Muscle of leg (tissue), 16 donors: Measurements from ENCODE around the gene HEXB. TPM values are rescaled to one million over a fixed set of nuclear protein-coding genes. Genes with fewer than 3 reads are reported as not detected.

ENCODE experiments used
- DNase-seq: peaks from one replicate; pipeline ENCODE4 v3.0.0; 2013
- H3K27ac ChIP-seq: one replicate; pipeline ENCODE4 v1.5.1; 2013; ENCODE audit warnings: mild to moderate bottlenecking, low read length, control low read depth
- H3K27me3 ChIP-seq: one replicate; pipeline ENCODE4 v1.6.1; 2013; ENCODE audit warnings: low read length; ENCODE audit not compliant: control insufficient read depth, insufficient read depth
- H3K36me3 ChIP-seq: one replicate; pipeline ENCODE4 v1.6.1; 2013; ENCODE audit warnings: low read length; ENCODE audit not compliant: control insufficient read depth, insufficient read depth
- H3K4me1 ChIP-seq: one replicate; pipeline ENCODE4 v1.6.1; 2013; ENCODE audit warnings: low read length; ENCODE audit not compliant: control insufficient read depth, insufficient read depth
- H3K4me3 ChIP-seq: one replicate; pipeline ENCODE4 v1.5.1; 2013; ENCODE audit warnings: low read length, control low read depth
- H3K9me3 ChIP-seq: replicated peaks from 2 replicates; pipeline ENCODE4 v1.6.1; 2013; ENCODE audit warnings: low read depth, low read length; ENCODE audit not compliant: control insufficient read depth
- WGBS: methylation state at CpG from one replicate; pipeline ENCODE4 v1.1.5; 2013; ENCODE audit warnings: missing lambda C conversion rate; ENCODE audit not compliant: insufficient coverage; 5-methylcytosine and 5-hydroxymethylcytosine counted together
- long read RNA-seq, 11 donors: transcript quantifications; one replicate each; lab custom pipeline, GENCODE V29; 2026
- polyA plus RNA-seq, 8 donors: library from polyadenylated mRNA; unstranded; fragments of 120-200 nt; gene quantifications; one replicate each; pipeline versions ENCODE4 v1.2.1 to v1.2.3, GENCODE V29; 2013; ENCODE audit warnings: inconsistent platforms in 1 of 8, low replicate concordance in 1 of 8; ENCODE audit not compliant: insufficient read length in 8 of 8, insufficient read depth in 1 of 8
- total RNA-seq: library from RNA; stranded (reverse); fragments of 120-200 nt; gene quantifications from one replicate; pipeline ENCODE4 v1.2.4, GENCODE V29; 2013

HEXB gene
- total RNA-seq = 54.4 TPM
- 10 to 100 TPM; 25.6 to 54.1 (median 35.8) TPM for polyA plus RNA-seq
- long read RNA-seq, donor 1, partial matches to known transcripts = 0 of 3 reads
- long read RNA-seq, donor 1, other reads (novel, unspliced or antisense) = 0 of 3 reads
- long read RNA-seq, donor 2, partial matches to known transcripts = 0 of 3 reads
- long read RNA-seq, donor 2, other reads (novel, unspliced or antisense) = 0 of 3 reads
- long read RNA-seq, donor 3, transcript HEXB-201 (14 exons, 1,901 nt) = major isoform, 7 of 7 reads
- long read RNA-seq, donor 3, partial matches to known transcripts = 0 of 7 reads
- long read RNA-seq, donor 3, other reads (novel, unspliced or antisense) = 0 of 7 reads
- long read RNA-seq, donor 4, transcript HEXB-201 (14 exons, 1,901 nt) = major isoform, 8 of 12 reads
- long read RNA-seq, donor 4, partial matches to known transcripts = 0 of 12 reads
- long read RNA-seq, donor 4, other reads (novel, unspliced or antisense) = 0 of 12 reads
- long read RNA-seq, donor 5, transcript HEXB-201 (14 exons, 1,901 nt) = major isoform, 37 of 55 reads
- long read RNA-seq, donor 5, transcript HEXB-209 (6 exons, 1,684 nt) = minor isoform, 5 of 55 reads
- long read RNA-seq, donor 5, partial matches to known transcripts = 10 of 55 reads
- long read RNA-seq, donor 5, other reads (novel, unspliced or antisense) = 0 of 55 reads
- long read RNA-seq, donor 6, transcript HEXB-201 (14 exons, 1,901 nt) = major isoform, 13 of 20 reads
- long read RNA-seq, donor 6, partial matches to known transcripts = 6 of 20 reads
- long read RNA-seq, donor 6, other reads (novel, unspliced or antisense) = 0 of 20 reads
- long read RNA-seq, donor 7, transcript HEXB-201 (14 exons, 1,901 nt) = major isoform, 17 of 24 reads
- long read RNA-seq, donor 7, partial matches to known transcripts = 5 of 24 reads
- long read RNA-seq, donor 7, other reads (novel, unspliced or antisense) = 0 of 24 reads
- long read RNA-seq, donor 8, transcript HEXB-201 (14 exons, 1,901 nt) = major isoform, 12 of 26 reads
- long read RNA-seq, donor 8, partial matches to known transcripts = 13 of 26 reads
- long read RNA-seq, donor 8, other reads (novel, unspliced or antisense) = 0 of 26 reads
- long read RNA-seq, donor 9, partial matches to known transcripts = 5 of 10 reads
- long read RNA-seq, donor 9, other reads (novel, unspliced or antisense) = 0 of 10 reads
- long read RNA-seq, donor 10, transcript HEXB-201 (14 exons, 1,901 nt) = major isoform, 11 of 64 reads
- long read RNA-seq, donor 10, partial matches to known transcripts = 43 of 64 reads
- long read RNA-seq, donor 10, other reads (novel, unspliced or antisense) = 10 of 64 reads
- long read RNA-seq, donor 11, transcript HEXB-201 (14 exons, 1,901 nt) = major isoform, 9 of 17 reads
- long read RNA-seq, donor 11, partial matches to known transcripts = 7 of 17 reads
- long read RNA-seq, donor 11, other reads (novel, unspliced or antisense) = 0 of 17 reads

GRCh38 chr5:74684900-74685851, at the start of gene HEXB:
HEXB (plus strand) TSS chr5:74685233; CDS start chr5:74685261, 28 bp downstream.
- WGBS = under 1% methylated on average over 55 of the region's 78 CpGs

GRCh38 chr5:74636149-74636548, 48.9 kb upstream of the HEXB start:
- DNase-seq = no peak
- 93% methylated on average over 5 of the region's 12 CpGs for WGBS
- peaks cover 40% of the 10 kb centered on the region for H3K4me1 ChIP-seq
- no peaks in the 10 kb centered on the region for H3K27me3 ChIP-seq
- peaks cover 41% of the 10 kb centered on the region for H3K36me3 ChIP-seq
- no peak overlapping the region for H3K27ac ChIP-seq
- H3K4me3 ChIP-seq = no peak overlapping the region
- no peaks in the 10 kb centered on the region for H3K9me3 ChIP-seq

More at GRCh38 chr5:74684900-74685851, at the start of gene HEXB:
- Histone ChIP-seq H3K36me3 (no peaks in the 10 kb centered on the region), H3K27me3 (peaks cover 5% of the 10 kb centered on the region), H3K27ac (peak within 1 kb of the TSS; percentile 37), H3K9me3 (no peaks in the 10 kb centered on the region), H3K4me3 (peak within 1 kb of the TSS; percentile 64), H3K4me1 (peaks cover 11% of the 10 kb centered on the region)
- DNase-seq = peak; percentile 90

- Histone ChIP-seq H3K4me1 (peaks cover 39% of the 10 kb centered on the region), H3K27me3 (no peaks in the 10 kb centered on the region), H3K36me3 (peaks cover 37% of the 10 kb centered on the region), H3K27ac (no peak overlapping the region), H3K9me3 (no peaks in the 10 kb centered on the region), H3K4me3 (no peak overlapping the region)
- DNase-seq = no peak
- 55% methylated on average over 2 of the region's 4 CpGs for WGBS
Observed at GRCh38 chr5:74636552-74636951, 48.5 kb upstream of the HEXB start.

GRCh38 chr5:74638544-74638969, 46.5 kb upstream of the HEXB start:
- 0% methylated on average over 1 of the region's 1 CpG for WGBS
- Histone ChIP-seq H3K4me3 (peak overlapping the region; percentile 87), H3K36me3 (peaks cover 23% of the 10 kb centered on the region), H3K27ac (no peak overlapping the region), H3K9me3 (no peaks in the 10 kb centered on the region), H3K27me3 (no peaks in the 10 kb centered on the region), H3K4me1 (peaks cover 35% of the 10 kb centered on the region)
- DNase-seq = no peak

- no peaks in the 10 kb centered on the region for H3K9me3 ChIP-seq
- peaks cover 38% of the 10 kb centered on the region for H3K4me1 ChIP-seq
- H3K4me3 ChIP-seq = peak overlapping the region; percentile 87
- peak overlapping the region; percentile 92 for H3K27ac ChIP-seq
- H3K27me3 ChIP-seq = no peaks in the 10 kb centered on the region
- DNase-seq = peak; percentile 56
- 2% methylated on average over 6 of the region's 10 CpGs for WGBS
- H3K36me3 ChIP-seq = peaks cover 20% of the 10 kb centered on the region
Observed at GRCh38 chr5:74638970-74639806, 45.8 kb upstream of the HEXB start.

GRCh38 chr5:74639807-74640449, 45.1 kb upstream of the HEXB start:
- H3K9me3 ChIP-seq = no peaks in the 10 kb centered on the region
- H3K4me1 ChIP-seq = peaks cover 34% of the 10 kb centered on the region
- peak; percentile 50 for DNase-seq
- H3K4me3 ChIP-seq = peak overlapping the region; percentile 87
- 0% methylated on average over 56 of the region's 57 CpGs for WGBS
- peak overlapping the region; percentile 92 for H3K27ac ChIP-seq
- no peaks in the 10 kb centered on the region for H3K27me3 ChIP-seq
- H3K36me3 ChIP-seq = peaks cover 13% of the 10 kb centered on the region

- peaks cover 30% of the 10 kb centered on the region for H3K4me1 ChIP-seq
- peak within 1 kb of the TSS; percentile 92 for H3K27ac ChIP-seq
- H3K9me3 ChIP-seq = no peaks in the 10 kb centered on the region
- no peaks in the 10 kb centered on the region for H3K27me3 ChIP-seq
- H3K4me3 ChIP-seq = peak within 1 kb of the TSS; percentile 87
- H3K36me3 ChIP-seq = peaks cover 8% of the 10 kb centered on the region
- DNase-seq = peak; percentile 98
- under 1% methylated on average over 55 of the region's 59 CpGs for WGBS
Observed at GRCh38 chr5:74640450-74640953, 44.5 kb upstream of the HEXB start, which contains the start of gene ENC1. ENC1 (minus strand) TSS chr5:74640728; CDS start chr5:74636485, 4,243 bp downstream.
